HL-60/S4 (cell line): ENCODE results near the gene LONP1.
"Not testable (repeated sequence)": the region's sequence is repeated elsewhere in the genome, so short reads cannot be mapped to it uniquely, and the experiment has no call there.

Experiments
- in situ Hi-C: fragments of 300-500 bp; cut with MboI; formaldehyde crosslinking; loops from 2 replicates; pipeline ENCODE4 v1.14.3; 2022; ENCODE audit warnings: low sequenced_read_pairs

The LONP1 gene

DNA sequence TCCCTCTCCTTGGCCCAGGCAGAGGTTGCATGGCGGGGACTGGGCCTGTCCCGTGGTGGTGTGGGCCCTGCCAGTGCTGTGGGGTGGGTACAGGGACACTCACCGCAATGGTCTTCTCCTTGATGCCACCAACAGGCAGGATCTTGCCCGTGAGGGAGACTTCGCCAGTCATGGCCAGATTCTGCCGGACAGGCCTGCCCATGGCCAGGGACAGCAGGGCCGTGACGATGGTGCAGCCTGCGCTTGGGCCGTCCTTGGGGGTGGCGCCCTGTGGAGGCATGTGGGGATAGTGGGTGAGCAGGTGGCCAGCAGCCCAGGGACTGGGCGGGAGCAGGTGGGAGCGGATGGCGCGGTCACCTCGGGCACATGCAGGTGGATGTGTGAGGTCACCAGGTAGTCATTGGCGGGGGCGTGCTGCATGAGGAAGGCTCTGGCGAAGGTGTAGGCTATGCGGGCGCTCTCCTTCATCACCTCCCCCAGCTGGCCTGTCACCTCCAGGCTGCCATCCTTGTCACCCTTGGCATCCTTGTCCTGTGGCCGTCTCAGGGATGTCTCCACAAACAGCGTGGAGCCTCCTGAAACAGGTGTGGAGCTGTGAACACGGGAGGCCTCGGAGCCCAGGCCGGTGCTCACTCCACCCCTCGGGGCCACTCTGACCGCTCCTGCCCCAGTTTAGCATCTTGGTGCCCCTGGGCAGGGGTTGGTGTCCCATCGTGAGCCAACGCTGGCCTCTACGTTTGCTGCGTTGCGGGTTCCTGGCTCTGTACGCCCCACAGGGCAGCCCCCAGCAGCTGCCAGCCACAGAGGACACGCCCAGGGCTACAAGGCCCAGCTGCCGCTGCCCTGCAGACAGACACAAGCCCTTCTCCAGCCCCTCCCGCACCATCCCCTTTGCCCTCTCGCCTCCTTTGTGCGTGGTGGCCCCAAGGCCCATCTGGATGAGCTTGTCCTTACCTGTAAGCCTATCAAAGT, 26.5 kb downstream of the LONP1 start:
- in situ Hi-C loops = no loop called here

DNA sequence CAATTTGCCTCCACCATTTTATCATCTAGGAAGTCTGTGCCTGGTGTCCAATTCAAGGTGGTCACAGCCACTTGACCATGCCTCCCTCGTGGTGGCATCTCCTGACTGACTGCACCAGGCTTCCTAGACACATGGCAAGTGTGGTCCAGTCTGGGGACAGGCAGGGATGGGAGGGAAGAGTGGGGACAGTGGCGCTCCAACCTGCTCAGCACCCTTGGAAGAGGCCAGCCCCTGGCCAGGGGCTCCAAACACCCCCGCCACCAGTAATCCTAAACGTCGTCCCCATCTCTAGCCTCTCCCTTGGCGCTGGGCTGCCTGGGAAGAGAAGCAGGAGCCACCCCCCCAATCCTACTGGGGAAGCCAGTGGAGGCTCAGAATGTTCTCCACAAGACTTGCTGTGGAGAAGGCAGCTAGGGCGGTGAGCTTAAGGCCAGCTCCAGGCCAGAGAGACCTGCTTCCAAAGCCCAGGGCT, 27.2 kb downstream of the LONP1 start:
- in situ Hi-C loops = no loop called here

DNA sequence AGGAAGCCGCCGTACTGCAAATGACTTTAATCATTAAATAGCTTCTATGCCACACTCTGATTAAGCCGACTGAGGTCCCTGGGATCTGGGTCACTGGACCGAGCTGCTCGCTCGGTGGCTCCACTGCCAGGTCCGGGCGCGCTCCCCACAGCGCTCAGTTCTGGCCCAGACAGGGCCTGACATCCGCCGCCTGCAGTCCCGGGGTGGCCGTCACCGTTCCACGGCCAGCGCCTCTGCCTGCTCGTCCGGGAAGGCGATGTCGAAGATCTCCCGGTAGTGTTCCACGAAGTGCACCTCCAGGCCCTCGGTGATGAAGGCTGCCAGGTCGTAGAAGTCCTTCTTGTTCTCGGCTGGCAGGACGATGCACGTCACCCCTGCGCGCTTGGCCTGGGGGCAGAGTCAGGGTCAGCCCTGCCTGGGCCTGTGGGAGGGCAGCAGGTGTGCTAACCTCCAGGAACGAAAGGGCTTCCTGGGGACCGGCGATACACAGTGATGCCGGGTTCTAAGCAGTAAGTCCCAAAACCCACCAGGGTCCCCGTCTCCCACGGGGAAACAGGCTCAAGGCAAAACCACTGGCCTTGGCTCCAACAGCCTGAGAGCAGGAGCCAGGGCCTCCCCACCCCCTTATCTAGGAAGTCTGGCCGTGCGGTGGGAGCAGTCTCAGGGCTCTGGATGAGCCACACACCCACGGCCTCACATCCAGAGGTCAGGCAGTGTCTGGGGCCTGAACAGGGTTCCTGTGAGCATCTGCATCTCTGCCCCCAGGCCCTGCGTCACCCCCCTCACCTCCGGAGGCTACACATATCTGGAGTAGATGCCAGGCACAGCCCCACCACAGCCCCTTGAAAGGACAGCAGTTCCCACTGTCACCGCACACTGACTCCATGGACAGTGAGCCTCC, 27.9 kb downstream of the LONP1 start:
- in situ Hi-C loops = no loop called here

DNA sequence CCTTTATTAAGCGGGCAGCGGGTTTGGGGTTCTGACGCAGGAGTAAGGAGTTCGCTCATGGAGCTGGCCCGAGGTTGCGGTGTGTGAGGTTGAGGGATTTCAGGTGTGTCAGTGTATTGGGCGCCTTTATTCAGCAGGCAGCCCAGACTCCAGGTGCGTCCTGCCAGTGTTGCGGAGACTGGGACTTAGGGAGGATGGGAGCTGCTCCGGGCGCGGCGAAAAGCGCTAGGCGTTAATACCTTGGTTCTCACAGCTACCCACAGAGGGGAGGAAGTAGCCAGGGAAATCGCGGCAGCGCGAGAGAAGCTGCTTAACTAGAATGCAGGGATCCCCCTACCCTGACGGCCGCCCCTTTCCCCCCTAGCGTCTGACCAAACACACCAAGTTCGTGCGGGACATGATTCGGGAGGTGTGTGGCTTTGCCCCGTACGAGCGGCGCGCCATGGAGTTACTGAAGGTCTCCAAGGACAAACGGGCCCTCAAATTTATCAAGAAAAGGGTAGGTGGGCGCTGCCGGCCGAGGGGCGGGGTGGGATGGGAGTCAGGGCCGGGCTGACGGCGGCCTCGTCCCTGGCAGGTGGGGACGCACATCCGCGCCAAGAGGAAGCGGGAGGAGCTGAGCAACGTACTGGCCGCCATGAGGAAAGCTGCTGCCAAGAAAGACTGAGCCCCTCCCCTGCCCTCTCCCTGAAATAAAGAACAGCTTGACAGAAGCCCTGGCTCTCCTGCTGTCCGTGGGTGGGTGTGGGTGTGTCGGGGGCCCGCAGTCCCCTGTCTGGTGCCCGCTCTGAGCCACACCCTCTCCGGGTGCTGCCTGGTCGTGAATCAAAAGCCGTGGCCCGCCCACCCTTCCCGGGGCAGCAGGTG, 28.8 kb downstream of the LONP1 start:
- in situ Hi-C loops = no loop called here

DNA sequence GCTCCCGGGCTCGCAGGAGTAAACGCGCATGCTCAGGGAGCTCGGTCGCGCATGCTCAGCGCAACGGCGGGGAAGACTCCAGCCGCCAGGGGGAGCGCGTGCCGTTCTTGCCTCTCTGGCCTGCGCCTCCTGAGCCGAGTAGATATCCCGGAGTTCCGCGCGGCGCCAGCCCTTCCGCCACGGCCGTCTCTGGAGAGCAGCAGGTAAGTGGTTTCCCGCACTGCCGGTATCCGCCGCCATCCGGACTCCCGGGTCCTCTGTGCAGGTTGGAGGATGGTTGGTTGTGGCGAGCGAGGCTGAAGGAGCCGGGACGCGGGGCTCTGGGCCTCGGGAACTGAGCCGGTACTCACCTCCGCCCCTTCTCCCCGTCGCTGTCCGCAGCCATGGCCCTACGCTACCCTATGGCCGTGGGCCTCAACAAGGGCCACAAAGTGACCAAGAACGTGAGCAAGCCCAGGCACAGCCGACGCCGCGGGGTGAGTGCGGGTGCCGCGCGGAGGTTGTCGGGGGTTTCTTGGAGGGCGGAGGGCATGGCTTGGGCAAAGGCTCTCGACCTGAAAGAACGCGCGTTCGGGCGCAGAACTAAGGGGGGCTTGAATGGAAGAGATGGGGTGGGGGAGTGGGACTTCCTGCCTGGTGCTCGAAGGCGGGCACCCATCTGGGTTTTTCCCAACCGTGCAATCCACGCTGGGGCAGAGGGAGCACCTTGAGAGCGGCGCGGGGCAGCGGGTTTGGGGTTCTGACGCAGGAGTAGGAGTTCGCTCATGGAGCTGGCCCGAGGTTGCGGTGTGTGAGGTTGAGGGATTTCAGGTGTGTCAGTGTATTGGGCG, 29.6 kb downstream of the LONP1 start, which contains the start of gene RPL36:
Gene RPL36, plus strand, starts transcription at position 171 of the 830 bp plus-strand sequence. Its CDS starts 213 bp downstream, at position 384.
- in situ Hi-C loops = no loop called here

DNA sequence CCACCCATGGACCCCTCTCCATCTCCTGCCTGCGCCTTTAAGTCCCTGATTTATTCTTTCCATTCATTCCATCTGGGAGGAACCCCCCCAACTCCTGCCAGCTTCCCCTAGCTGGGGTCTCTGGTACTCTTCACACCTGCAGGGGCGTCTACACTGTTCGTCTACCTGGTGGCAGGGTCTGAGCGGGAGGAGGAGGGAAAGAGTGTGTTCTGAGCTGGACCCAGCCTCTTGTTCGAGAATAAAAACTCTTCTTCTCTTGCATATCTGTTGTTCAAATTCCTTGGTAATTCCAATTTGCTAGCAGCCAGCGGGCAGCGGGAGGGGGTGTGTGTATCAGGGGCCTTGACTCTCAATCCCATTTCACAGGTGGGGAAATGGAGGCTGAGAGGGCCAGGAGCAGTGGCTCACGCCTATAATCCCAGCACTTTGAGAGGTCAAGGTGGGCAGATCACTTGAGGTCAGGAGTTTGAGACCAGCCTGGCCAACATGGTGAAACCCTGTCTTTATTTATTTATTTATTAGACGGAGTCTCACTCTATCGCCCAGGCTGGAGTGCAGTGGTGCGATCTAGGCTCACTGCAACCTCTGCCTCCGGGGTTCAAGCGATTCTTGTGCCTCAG, 31.6 kb downstream of the LONP1 start:
- in situ Hi-C loops = not testable (repeated sequence)

DNA sequence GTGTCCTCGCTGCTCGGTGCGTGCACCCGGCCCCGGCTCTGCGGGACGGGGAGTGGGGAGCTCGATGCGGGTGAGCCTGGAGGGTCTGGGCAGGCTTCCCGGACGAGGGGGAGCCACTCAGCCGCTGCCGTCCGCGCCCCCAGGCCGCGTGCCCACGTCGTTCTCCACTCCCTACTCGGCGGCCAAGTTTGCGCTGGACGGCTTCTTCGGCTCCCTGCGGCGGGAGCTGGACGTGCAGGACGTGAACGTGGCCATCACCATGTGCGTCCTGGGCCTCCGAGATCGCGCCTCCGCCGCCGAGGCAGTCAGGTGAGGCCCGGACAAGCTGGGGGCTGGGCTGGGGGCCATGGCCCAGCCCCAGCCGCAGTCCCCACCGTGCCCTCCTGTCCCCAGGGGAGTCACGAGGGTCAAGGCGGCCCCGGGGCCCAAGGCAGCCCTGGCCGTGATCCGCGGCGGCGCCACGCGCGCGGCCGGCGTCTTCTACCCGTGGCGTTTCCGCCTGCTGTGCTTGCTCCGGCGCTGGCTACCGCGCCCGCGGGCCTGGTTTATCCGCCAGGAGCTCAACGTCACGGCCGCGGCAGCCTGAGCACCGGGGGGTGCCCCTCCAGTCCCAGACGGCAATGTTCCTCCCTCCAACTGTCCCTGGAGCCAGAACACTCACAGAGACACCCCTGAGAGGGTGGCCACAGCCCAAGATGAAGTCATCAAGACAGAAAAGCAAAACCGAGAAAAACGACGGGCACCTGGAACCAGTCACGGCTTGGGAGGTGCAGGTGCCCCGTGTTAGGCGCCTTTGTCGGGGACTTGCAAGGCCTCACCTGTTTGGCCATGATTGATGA, 32.4 kb downstream of the LONP1 start:
- in situ Hi-C loops = no loop called here

DNA sequence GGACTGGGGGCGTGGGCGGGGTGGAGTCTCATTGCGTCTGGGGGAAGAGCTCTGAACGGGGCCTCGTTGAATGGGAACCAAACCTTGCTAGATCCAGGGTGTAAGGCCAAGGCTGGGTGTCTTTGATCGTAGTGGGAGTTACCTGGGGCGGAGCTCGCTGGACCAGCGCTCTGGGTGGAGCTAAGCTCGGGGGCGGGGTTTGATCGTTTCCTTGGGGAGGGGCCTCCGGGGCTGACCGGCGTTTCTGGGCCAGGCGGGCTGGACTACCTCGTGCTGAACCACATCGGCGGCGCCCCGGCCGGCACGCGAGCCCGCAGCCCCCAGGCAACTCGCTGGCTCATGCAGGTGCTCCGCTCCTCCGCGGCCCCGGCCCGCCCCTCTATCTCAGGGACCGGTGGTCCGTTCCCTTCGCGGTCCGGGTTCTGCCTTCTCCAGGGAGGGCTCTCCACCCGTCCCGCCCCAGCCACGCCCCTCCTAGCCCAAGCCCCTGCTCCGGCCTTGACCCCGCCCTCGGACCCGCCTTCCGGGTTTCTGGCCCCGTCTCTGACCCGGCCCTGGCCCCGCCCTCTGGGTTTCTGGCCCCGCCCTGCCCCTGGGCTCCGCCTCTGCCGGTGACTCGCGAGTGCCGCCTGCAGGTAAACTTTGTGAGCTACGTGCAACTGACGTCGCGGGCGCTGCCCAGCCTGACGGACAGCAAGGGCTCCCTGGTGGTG, 33.1 kb downstream of the LONP1 start:
- in situ Hi-C loops = no loop called here

DNA sequence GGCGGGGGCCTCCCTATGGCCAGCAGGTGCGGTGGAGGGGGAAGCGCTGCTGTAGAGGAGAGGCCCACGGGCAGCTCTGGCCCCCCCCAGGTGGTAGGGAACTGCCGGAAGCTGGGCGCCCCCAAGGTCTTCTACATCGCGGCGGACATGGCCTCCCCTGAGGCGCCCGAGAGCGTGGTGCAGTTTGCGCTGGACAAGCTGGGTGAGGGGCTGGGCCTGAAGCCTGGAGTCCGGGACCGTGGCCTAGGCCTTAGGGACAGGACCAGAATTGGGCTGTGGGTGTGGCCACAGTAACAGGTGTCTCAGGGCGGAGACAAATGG, 33.7 kb downstream of the LONP1 start:
- in situ Hi-C loops = no loop called here

DNA sequence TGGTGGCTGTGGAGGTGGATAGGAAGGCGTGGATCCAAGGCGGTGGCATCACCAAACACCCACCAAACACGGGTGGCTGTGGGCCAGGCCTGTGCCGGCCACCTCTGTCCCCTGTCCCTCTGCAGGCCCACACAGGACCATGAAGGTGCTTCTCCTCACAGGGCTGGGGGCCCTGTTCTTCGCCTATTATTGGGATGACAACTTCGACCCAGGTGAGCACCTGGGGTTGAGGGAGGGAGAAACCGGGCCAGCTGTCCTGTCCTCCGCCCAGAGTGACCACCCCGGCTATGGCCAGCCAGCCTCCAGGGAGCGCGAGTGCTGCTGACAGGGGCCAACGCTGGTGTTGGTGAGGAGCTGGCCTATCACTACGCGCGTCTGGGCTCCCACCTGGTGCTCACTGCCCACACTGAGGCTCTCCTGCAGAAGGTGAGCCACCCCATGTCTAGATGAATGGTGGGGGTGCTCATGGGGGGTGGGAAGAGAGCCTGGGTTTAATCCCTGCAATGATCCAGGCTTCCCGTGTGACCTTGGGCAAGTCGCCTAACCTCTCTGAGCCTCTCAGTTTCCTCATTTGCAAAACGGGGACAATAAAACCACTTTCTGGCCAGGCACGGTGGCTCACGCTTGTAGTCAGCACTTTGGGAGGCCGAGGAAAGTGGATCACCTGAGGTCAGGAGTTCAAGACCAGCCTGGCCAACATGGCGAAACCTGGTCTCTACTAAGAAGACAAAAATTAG, 35.1 kb downstream of the LONP1 start:
- in situ Hi-C loops = no loop called here

DNA sequence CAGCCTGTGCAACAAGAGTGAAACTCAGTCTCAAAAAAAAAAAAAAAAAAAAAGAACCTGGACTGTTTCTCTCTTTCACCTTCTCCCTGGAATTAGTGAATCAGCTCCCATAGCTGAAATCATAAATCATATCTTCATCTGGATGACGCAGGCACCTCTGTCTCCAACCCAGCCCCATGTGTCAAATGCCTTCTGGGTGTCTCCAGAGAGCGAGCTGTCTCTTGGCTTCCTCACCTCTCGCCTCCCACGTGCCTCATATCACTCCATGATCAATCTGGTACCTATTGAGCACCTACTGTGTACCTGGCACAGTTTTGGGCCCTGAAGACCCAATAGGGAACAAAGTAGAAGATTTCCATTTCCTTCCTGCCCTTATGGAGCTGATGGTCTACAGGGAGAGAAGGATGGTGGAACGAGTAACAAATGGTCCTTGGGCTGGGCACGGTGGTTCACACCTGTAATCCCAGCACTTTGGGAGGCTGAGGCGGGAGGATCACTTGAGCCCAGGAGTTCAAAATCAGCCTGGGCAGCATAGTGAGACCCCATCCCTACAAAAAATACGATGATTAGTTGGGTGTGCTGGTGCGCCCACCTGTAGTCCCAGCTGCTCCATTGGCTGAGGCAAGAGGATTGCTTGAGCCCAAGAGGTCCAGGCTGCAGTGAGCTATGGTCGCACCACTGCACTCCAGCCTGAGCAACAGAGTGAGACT, 36.6 kb downstream of the LONP1 start:
- in situ Hi-C loops = no loop called here

DNA sequence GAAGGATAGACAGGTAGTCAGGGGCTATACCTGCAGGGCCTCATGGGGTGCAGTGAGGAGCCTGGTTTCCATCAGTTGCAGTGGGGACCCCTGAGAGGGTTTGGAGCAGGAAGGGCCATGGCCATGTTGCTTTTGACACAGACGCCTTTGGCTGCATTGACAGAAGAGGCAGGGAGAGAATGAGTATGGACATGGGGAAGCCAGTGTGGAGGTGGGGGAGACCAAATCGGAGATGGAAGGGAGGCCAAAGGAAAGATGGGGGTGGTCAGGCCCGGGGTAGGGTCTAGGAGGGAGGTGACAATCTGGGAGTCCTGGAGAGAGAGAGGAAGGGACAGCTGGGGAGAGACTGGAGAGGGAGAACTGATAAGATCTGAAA, 37.9 kb downstream of the LONP1 start:
- in situ Hi-C loops = no loop called here

DNA sequence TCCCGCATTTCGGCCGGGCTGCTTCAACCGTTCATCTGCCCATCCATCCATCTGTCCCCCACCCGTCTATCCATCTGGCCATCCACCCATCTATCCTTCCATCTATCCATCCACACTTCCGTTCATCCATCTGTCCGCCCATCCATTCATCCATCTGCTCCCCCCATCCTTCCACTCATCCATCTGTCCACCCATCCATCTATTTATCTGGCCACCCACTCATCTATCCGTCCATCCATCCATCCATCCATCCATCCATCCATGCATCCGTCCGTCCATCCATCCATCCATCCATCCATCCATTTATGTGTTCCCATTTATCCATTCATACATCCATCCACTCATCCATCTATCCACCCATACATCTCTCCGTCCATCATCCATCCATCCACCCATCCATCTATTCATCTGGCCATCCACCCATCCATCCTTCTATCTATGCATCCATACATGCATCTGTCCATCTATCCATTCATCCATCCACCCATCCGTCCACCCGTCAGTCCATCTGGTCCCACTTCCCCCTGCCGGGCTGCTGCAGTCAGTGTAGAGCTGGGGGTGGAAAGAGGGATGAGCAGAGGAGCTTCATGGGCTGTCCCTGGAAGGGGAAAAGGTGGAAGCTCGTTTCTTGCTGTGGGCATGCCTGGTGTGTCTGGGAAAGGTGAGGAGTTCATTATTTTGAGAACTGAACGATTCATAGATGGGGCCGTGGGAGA, 38.4 kb downstream of the LONP1 start:
- in situ Hi-C loops = no loop called here

DNA sequence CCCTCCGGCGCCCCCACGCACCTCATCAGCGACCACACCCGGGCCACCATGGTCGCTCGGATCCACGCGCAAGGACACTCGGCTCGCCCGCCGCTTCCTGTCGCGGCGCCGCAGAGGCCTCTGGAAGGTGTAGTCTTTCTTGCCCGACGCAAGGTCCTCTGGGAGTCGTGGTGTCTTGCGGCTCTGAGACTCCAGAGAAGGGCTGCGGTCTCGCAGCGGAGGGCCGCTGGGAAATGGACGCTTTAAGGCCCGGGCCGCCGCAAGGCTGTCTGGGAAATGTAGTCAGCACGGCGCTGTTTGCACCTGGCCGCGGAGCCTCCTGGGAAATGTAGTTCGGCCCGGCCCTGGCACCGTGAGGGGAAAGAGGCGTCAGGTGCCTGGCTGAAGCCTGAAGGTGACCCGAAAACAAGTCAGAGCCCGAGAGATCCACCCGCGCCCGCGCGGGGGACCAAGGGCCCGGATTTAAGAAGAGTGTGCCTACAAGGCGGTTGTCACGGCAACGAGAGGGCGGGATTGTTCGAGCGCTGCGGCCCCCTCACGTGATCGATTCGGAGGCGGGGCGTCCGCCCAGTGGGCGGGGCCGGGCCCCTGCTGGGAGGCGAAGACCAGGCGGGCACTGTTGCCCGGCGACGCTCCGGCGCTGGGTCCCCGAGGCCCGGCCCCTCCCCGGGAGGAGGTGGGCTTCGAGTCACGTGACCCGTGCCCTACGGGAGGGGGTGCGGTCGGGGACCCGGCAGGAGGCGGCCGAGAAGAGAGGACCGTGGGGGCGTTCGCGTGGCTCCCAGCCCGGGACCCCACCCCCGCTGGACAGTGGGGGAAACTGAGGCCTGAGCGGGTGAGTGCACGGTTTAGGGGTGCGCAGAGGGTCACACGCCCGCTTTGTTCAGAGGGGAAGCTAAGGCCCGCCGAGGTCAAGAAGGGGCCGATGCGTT, 39.2 kb downstream of the LONP1 start, which contains the start of the genes HSD11B1L and MICOS13:
Gene HSD11B1L, plus strand, starts transcription at position 591 of the 932 bp plus-strand sequence. CDS start 3,806 bp downstream, outside the sequence.
Gene MICOS13, minus strand, starts transcription at position 80 of the 932 bp plus-strand sequence. Its CDS starts 30 bp downstream, at position 50.
- in situ Hi-C loops = no loop called here

DNA sequence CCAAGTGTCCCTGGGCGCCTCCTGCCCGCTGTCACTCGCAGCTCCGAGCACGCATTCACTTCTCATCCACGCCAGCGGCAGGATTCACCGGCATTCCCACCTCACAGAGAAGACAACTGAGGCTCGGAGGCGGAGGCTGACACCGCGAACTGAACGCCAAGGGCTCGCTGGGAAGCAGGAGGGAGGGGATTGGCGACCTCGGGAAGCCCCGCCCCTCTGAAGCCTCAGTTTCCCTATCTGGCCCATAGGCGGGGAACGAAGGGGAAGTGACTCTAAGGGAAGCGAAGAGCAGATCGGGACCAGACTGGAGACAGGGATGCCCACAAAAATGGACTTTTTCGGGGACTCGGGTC, 39.9 kb downstream of the LONP1 start:
- in situ Hi-C loops = no loop called here
